IMR-90 (cell line): Measurements from ENCODE around the gene TBCD.

ENCODE experiments used
- BHLHE40 ChIP-seq: fragments of 150-350 bp; IDR thresholded peaks from 2 replicates; pipeline ENCODE4 v1.6.1; 2016; ENCODE audit warnings: mild to moderate bottlenecking, low read depth, low read length
- POLR2A ChIP-seq: IDR thresholded peaks from 2 replicates; pipeline ENCODE4 v1.6.1; 2012; ENCODE audit warnings: mild to moderate bottlenecking, low read depth, low read length
- RAD21 ChIP-seq: IDR thresholded peaks from 2 replicates; pipeline ENCODE4 v1.6.1; 2012; ENCODE audit warnings: low read length, improper control_type of control experiment
- USF2 ChIP-seq: fragments of 150-350 bp; IDR thresholded peaks from 2 replicates; pipeline ENCODE4 v1.6.1; 2017; ENCODE audit warnings: mild to moderate bottlenecking, antibody characterized with exemption, low read length, low read depth
- TF ChIP-seq, protein P1 (sequence below): conservative IDR thresholded peaks from 2 replicates; pipeline ENCODE4 v1.5.1; 2012; ENCODE audit warnings: mild to moderate bottlenecking, low read depth, low read length, improper control_type of control experiment

DNA sequence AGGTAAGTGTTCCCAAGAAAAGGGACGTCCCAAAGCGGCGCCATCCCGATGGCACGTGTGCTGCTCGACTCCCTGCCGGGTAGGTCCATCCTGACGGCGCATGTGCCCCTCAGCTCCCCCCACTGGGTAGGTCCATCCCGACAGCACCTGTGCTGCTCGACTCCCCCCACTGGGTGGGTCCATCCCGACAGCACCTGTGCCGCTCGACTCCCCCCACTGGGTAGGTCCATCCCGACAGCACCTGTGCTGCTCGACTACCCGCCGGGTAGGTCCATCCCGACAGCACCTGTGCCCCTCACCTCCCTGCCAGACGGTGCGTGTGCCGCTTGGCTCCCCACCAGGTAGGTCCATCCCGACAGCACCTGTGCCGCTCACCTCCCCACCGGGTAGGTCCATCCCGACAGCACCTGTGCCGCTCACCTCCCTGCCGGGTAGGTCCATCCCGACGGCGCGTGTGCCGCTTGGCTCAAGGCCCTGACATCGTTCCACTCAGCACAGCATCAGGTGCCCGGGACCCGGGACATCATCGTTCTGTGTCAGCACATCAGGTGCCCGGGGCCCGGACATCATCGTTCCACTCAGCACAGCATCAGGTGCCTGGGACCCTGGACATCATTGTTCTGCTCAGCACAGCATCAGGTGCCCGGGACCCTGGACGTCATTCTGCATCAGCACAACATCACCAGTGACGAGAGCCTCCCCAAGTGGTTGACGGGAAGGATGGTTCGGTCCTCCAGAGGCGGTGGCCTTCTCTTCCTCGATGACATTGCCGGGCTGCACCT, 22.2 kb upstream of the TBCD start:
- no peak for TF ChIP-seq USF2
- TF ChIP-seq, protein P1, sequence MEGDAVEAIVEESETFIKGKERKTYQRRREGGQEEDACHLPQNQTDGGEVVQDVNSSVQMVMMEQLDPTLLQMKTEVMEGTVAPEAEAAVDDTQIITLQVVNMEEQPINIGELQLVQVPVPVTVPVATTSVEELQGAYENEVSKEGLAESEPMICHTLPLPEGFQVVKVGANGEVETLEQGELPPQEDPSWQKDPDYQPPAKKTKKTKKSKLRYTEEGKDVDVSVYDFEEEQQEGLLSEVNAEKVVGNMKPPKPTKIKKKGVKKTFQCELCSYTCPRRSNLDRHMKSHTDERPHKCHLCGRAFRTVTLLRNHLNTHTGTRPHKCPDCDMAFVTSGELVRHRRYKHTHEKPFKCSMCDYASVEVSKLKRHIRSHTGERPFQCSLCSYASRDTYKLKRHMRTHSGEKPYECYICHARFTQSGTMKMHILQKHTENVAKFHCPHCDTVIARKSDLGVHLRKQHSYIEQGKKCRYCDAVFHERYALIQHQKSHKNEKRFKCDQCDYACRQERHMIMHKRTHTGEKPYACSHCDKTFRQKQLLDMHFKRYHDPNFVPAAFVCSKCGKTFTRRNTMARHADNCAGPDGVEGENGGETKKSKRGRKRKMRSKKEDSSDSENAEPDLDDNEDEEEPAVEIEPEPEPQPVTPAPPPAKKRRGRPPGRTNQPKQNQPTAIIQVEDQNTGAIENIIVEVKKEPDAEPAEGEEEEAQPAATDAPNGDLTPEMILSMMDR = no peak
- TF ChIP-seq POLR2A = no peak
- no peak for TF ChIP-seq RAD21
- no peak for TF ChIP-seq BHLHE40
